Calu3 (cell line): ENCODE data around the gene RAD23A. TPM values are rescaled to one million over a fixed set of nuclear protein-coding genes. Genes with fewer than 3 reads are reported as not detected.

ENCODE experiments used
- BruUV-seq: library from RNA; stranded (reverse); fragments of 400-500 nt; replicated peaks from 2 replicates; lab custom pipeline; 2021; lab: Mats Ljungman, UMichigan
- CTCF ChIA-PET: fragments of 300-600 bp; sonication (Branson Sonifier 250); formaldehyde crosslinking; loops from one replicate; lab custom pipeline; 2022; ENCODE audit warnings: antibody characterized with exemption; lab: Charles Lee
- DNase-seq: peaks from one replicate; pipeline ENCODE4 v3.0.0; 2022
- H3K27ac Mint-ChIP-seq: one replicate; pipeline ENCODE4 v1.8.0; 2022; ENCODE audit warnings: mixed read lengths; ENCODE audit not compliant: unreplicated experiment
- H3K27me3 Mint-ChIP-seq: one replicate; pipeline ENCODE4 v1.8.0; 2022; ENCODE audit warnings: mixed read lengths; ENCODE audit not compliant: unreplicated experiment
- H3K36me3 Mint-ChIP-seq: one replicate; pipeline ENCODE4 v1.8.0; 2022; ENCODE audit warnings: mild to moderate bottlenecking, moderate library complexity, mixed read lengths; ENCODE audit not compliant: insufficient read depth, unreplicated experiment
- H3K4me1 Mint-ChIP-seq: one replicate; pipeline ENCODE4 v1.8.0; 2022; ENCODE audit warnings: mild to moderate bottlenecking, low read depth, mixed read lengths; ENCODE audit not compliant: unreplicated experiment
- H3K4me3 Mint-ChIP-seq: one replicate; pipeline ENCODE4 v1.8.0; 2022; ENCODE audit warnings: mild to moderate bottlenecking, low read depth, moderate library complexity, mixed read lengths; ENCODE audit not compliant: unreplicated experiment
- H3K9me3 Mint-ChIP-seq: one replicate; pipeline ENCODE4 v1.8.0; 2022; ENCODE audit warnings: low read depth, mixed read lengths; ENCODE audit not compliant: unreplicated experiment
- CTCF ChIP-seq: fragments of 200-600 bp; IDR thresholded peaks from one replicate; pipeline ENCODE4 v1.8.0; 2022; ENCODE audit warnings: antibody characterized with exemption; ENCODE audit not compliant: unreplicated experiment
- intact Hi-C: fragments of 100-400 bp; cut with micrococcal nuclease; formaldehyde crosslinking; loops from one replicate; pipeline ENCODE4 v1.10.0; 2022; ENCODE audit not compliant: unreplicated experiment
- total RNA-seq: library from RNA; stranded (reverse); gene quantifications from 2 replicates; pipeline ENCODE4 v1.2.3, GENCODE V29; 2022

The RAD23A gene
- total RNA-seq, 1 experiment from 2014 or later, result 110 TPM

GRCh38 chr19:12991296-12991695 is 45.6 kb downstream of the RAD23A start:
- peaks cover 15% of the 10 kb centered on the region for H3K36me3 Mint-ChIP-seq
- no peaks in the 10 kb centered on the region for H3K9me3 Mint-ChIP-seq
- BruUV-seq, result no TSS peak
- no peak for DNase-seq
- CTCF ChIA-PET, result interaction anchor here (0.7 kb wide), 1 partner anchor 933 kb away, joined by 4 read pairs; no protein-coding TSS in a partner anchor
- no peak overlapping the region for H3K4me3 Mint-ChIP-seq
- H3K27me3 Mint-ChIP-seq, result peaks cover 14% of the 10 kb centered on the region
- intact Hi-C loops, result no loop called here
- no peak for TF ChIP-seq CTCF
- no peak overlapping the region for H3K27ac Mint-ChIP-seq
- H3K4me1 Mint-ChIP-seq, result peaks cover 8% of the 10 kb centered on the region

- no peak overlapping the region for H3K27ac Mint-ChIP-seq
- peaks cover 14% of the 10 kb centered on the region for H3K27me3 Mint-ChIP-seq
- no TSS peak for BruUV-seq
- CTCF ChIA-PET, result interaction anchor here (0.6 to 0.7 kb wide), 2 partner anchors 132 to 1039 kb away, joined by 4 to 9 read pairs; no protein-coding TSS in a partner anchor
- DNase-seq, result no peak
- H3K9me3 Mint-ChIP-seq, result no peaks in the 10 kb centered on the region
- TF ChIP-seq CTCF, result no peak
- peaks cover 8% of the 10 kb centered on the region for H3K4me1 Mint-ChIP-seq
- H3K4me3 Mint-ChIP-seq, result no peak overlapping the region
- intact Hi-C loops, result no loop called here
- peaks cover 15% of the 10 kb centered on the region for H3K36me3 Mint-ChIP-seq
Observed at GRCh38 chr19:12992729-12993128, 47.1 kb downstream of the RAD23A start.

- no peak for TF ChIP-seq CTCF
- BruUV-seq, result no TSS peak
- H3K27ac Mint-ChIP-seq, result no peak overlapping the region
- peaks cover 14% of the 10 kb centered on the region for H3K27me3 Mint-ChIP-seq
- intact Hi-C loops, result no loop called here
- CTCF ChIA-PET, result no interaction called here
- no peak for DNase-seq
- no peaks in the 10 kb centered on the region for H3K9me3 Mint-ChIP-seq
- peaks cover 8% of the 10 kb centered on the region for H3K4me1 Mint-ChIP-seq
- peak overlapping the region; percentile 87 for H3K4me3 Mint-ChIP-seq
- H3K36me3 Mint-ChIP-seq, result peaks cover 15% of the 10 kb centered on the region
Observed at GRCh38 chr19:12993562-12993961, 47.9 kb downstream of the RAD23A start.

- H3K4me1 Mint-ChIP-seq, result peaks cover 8% of the 10 kb centered on the region
- CTCF ChIA-PET, result no interaction called here
- intact Hi-C loops, result no loop called here
- H3K27me3 Mint-ChIP-seq, result peaks cover 14% of the 10 kb centered on the region
- TF ChIP-seq CTCF, result no peak
- H3K4me3 Mint-ChIP-seq, result peak within 1 kb of the TSS; percentile 87
- peak within 1 kb of the TSS; percentile 79 for H3K27ac Mint-ChIP-seq
- BruUV-seq, result no TSS peak
- no peaks in the 10 kb centered on the region for H3K9me3 Mint-ChIP-seq
- H3K36me3 Mint-ChIP-seq, result peaks cover 15% of the 10 kb centered on the region
- DNase-seq, result peak; percentile 66
Observed at GRCh38 chr19:12994701-12995595, 49.3 kb downstream of the RAD23A start, which contains the start of gene NFIX. Gene NFIX (plus strand): TSS chr19:12995475. CDS start chr19:12995838, 363 bp downstream.
